HCT116 (cell line): ENCODE data around the gene RASGEF1C. TPM values are rescaled to one million over a fixed set of nuclear protein-coding genes. Genes with fewer than 3 reads are reported as not detected.

Experiments used
- ATAC-seq: fragments of 200-7000 bp; cut with Tn5 transposase; 2 replicates; pipeline ENCODE4 v1.9.1; 2020; ENCODE audit warnings: mild to moderate bottlenecking, moderate library complexity
- BruUV-seq: library from RNA; stranded (reverse); fragments of 400-500 nt; replicated peaks from 2 replicates; lab custom pipeline; 2021; lab: Mats Ljungman, UMichigan
- CTCF ChIA-PET: fragments of 300-600 bp; sonication (Branson Sonifier 250); formaldehyde crosslinking; loops from one replicate; lab custom pipeline; 2021; ENCODE audit warnings: antibody characterized with exemption; lab: Charles Lee
- POLR2A ChIA-PET: fragments of 300-600, 350-600 bp; sonication (Branson Sonifier 250); formaldehyde crosslinking; loops from one replicate; lab custom pipeline; 2021; ENCODE audit warnings: antibody characterized with exemption; lab: Charles Lee
- RAD21 ChIA-PET, 2 experiments: fragments of 300-600 bp; sonication (Branson Sonifier 250); formaldehyde crosslinking; loops; one replicate each; lab custom pipeline; 2023; ENCODE audit warnings: low total read pairs in 2 of 2; ENCODE audit not compliant: uncharacterized antibody in 2 of 2, unreplicated experiment in 2 of 2, low non-redundant PET in 1 of 2; lab: Charles Lee
- DNase-seq: peaks from one replicate; pipeline ENCODE4 v3.0.0-alpha.2; 2010; ENCODE audit warnings: low read depth, low spot score
- H2AFZ ChIP-seq: fragments of 200-600 bp; shearing (Covaris generic), sonication (generic); 2 replicates; pipeline ENCODE4 v1.6.1; 2017; ENCODE audit warnings: low read depth, mixed run types, mixed read lengths, antibody characterized with exemption, low read length; ENCODE audit not compliant: poor library complexity, severe bottlenecking
- H3K27ac ChIP-seq: 2 replicates; pipeline ENCODE4 v1.5.1; 2012; ENCODE audit warnings: low read depth, low read length
- H3K27me3 ChIP-seq: fragments of 200-600 bp; sonication (generic); 2 replicates; pipeline ENCODE4 v1.6.1; 2016; ENCODE audit warnings: mixed run types, low read length, mixed read lengths; ENCODE audit not compliant: insufficient read depth
- H3K36me3 ChIP-seq, 2 experiments: fragments of 200-500 bp in 1 of 2; fragments of 200-600 bp in 1 of 2; sonication (Bioruptor generic) in 1 of 2; sonication (generic) in 1 of 2; 2 replicates each; pipeline versions ENCODE4 v1.5.1 to v1.6.1; 2014 to 2016; ENCODE audit warnings: low read length in 2 of 2, inconsistent platforms in 1 of 2, mixed read lengths in 1 of 2, mixed run types in 1 of 2; ENCODE audit not compliant: insufficient read depth in 2 of 2, control insufficient read depth in 1 of 2
- H3K4me1 ChIP-seq, 2 experiments: fragments of 200-600 bp in 1 of 2; sonication (generic) in 1 of 2; 2 replicates each; pipeline versions ENCODE4 v1.5.1 to v1.6.1; 2012 to 2017; ENCODE audit warnings: low read length in 2 of 2, inconsistent platforms in 1 of 2, mild to moderate bottlenecking in 1 of 2, mixed read lengths in 1 of 2, mixed run types in 1 of 2, moderate library complexity in 1 of 2; ENCODE audit not compliant: insufficient read depth in 2 of 2, control insufficient read depth in 1 of 2
- H3K4me2 ChIP-seq: fragments of 200-600 bp; sonication (generic); 2 replicates; pipeline ENCODE4 v1.6.1; 2017; ENCODE audit warnings: mixed run types, low read length, mixed read lengths
- H3K4me3 ChIP-seq, 2 experiments: fragments of 200-600 bp in 1 of 2; sonication (generic) in 1 of 2; replicated peaks in 1 of 2; 2 replicates each; pipeline ENCODE4 v1.5.1; 2011 to 2016; ENCODE audit warnings: low read length in 2 of 2, control low read depth in 1 of 2, low read depth in 1 of 2, mild to moderate bottlenecking in 1 of 2, mixed read lengths in 1 of 2, mixed run types in 1 of 2
- H3K79me2 ChIP-seq: fragments of 200-600 bp; sonication (generic); 2 replicates; pipeline ENCODE4 v1.6.1; 2017; ENCODE audit warnings: mild to moderate bottlenecking, mixed run types, low read length, moderate library complexity, mixed read lengths; ENCODE audit not compliant: insufficient read depth
- H3K9ac ChIP-seq: fragments of 200-600 bp; sonication (generic); 2 replicates; pipeline ENCODE4 v1.6.1; 2016; ENCODE audit warnings: low read length, mixed read lengths
- H3K9me2 ChIP-seq: fragments of 200-600 bp; sonication (generic), shearing (Covaris generic); 2 replicates; pipeline ENCODE4 v1.6.1; 2017; ENCODE audit warnings: mixed run types, mild to moderate bottlenecking, moderate library complexity; ENCODE audit not compliant: insufficient read depth
- H3K9me3 ChIP-seq, 2 experiments: fragments of 200-500 bp in 1 of 2; fragments of 200-600 bp in 1 of 2; sonication (Bioruptor generic) in 1 of 2; sonication (generic) in 1 of 2; 2 replicates each; pipeline ENCODE4 v1.6.1; 2014 to 2017; ENCODE audit warnings: low read length in 2 of 2, mixed read lengths in 2 of 2, inconsistent platforms in 1 of 2, low read depth in 1 of 2, mild to moderate bottlenecking in 1 of 2, mixed run types in 1 of 2, moderate library complexity in 1 of 2; ENCODE audit not compliant: control insufficient read depth in 1 of 2, insufficient read depth in 1 of 2
- H4K20me1 ChIP-seq: fragments of 200-600 bp; sonication (generic), shearing (Covaris generic); 2 replicates; pipeline ENCODE4 v1.6.1; 2017; ENCODE audit warnings: mixed run types, mild to moderate bottlenecking, moderate library complexity; ENCODE audit not compliant: insufficient read depth
- ATF3 ChIP-seq: IDR thresholded peaks from 2 replicates; pipeline ENCODE4 v1.6.1; 2012
- CBX3 ChIP-seq: IDR thresholded peaks from 2 replicates; pipeline ENCODE4 v1.6.1; 2012; ENCODE audit warnings: low read depth
- EGR1 ChIP-seq: IDR thresholded peaks from 2 replicates; pipeline ENCODE4 v1.6.1; 2012; ENCODE audit warnings: low read depth
- EZH2 ChIP-seq: fragments of 200-600 bp; sonication (generic); IDR thresholded peaks from 2 replicates; pipeline ENCODE4 v1.6.1; 2017; ENCODE audit warnings: antibody characterized with exemption, mixed run types
- POLR2A ChIP-seq: IDR thresholded peaks from 2 replicates; pipeline ENCODE4 v1.7.0; 2011; ENCODE audit warnings: borderline replicate concordance; ENCODE audit not compliant: insufficient read depth, insufficient read length; ENCODE audit errors: extremely low read depth
- REST ChIP-seq: IDR thresholded peaks from 2 replicates; pipeline ENCODE4 v1.6.1; 2012; ENCODE audit warnings: low read depth
- SIN3A ChIP-seq: IDR thresholded peaks from 2 replicates; pipeline ENCODE4 v1.6.1; 2012; ENCODE audit warnings: low read depth
- SP1 ChIP-seq: IDR thresholded peaks from 2 replicates; pipeline ENCODE4 v1.6.1; 2012; ENCODE audit warnings: low read depth
- SRF ChIP-seq: IDR thresholded peaks from 2 replicates; pipeline ENCODE4 v1.6.1; 2012; ENCODE audit warnings: low read depth
- TCF7L2 ChIP-seq: IDR thresholded peaks from 2 replicates; pipeline ENCODE4 v1.7.0; 2011; ENCODE audit warnings: borderline replicate concordance, inconsistent platforms; ENCODE audit not compliant: insufficient read depth, insufficient read length; ENCODE audit errors: extremely low read depth
- YY1 ChIP-seq: IDR thresholded peaks from 2 replicates; pipeline ENCODE4 v1.6.1; 2011; ENCODE audit warnings: low read length, low read depth, moderate library complexity, mild to moderate bottlenecking; ENCODE audit not compliant: insufficient replicate concordance; ENCODE audit errors: extremely low read depth
- intact Hi-C: fragments of 100-400 bp; cut with micrococcal nuclease; formaldehyde crosslinking; loops from 2 replicates; pipeline ENCODE4 v1.10.0; 2022
- total RNA-seq: library from RNA; stranded (reverse); gene quantifications from one replicate; pipeline ENCODE4 v1.2.1, GENCODE V29; 2021; ENCODE audit not compliant: unreplicated experiment
- TF ChIP-seq, protein P1 (sequence below): IDR thresholded peaks from 2 replicates; pipeline ENCODE4 v1.6.1; 2012

The RASGEF1C gene
- total RNA-seq, 1 experiment from 2014 or later = 1.2 TPM

DNA sequence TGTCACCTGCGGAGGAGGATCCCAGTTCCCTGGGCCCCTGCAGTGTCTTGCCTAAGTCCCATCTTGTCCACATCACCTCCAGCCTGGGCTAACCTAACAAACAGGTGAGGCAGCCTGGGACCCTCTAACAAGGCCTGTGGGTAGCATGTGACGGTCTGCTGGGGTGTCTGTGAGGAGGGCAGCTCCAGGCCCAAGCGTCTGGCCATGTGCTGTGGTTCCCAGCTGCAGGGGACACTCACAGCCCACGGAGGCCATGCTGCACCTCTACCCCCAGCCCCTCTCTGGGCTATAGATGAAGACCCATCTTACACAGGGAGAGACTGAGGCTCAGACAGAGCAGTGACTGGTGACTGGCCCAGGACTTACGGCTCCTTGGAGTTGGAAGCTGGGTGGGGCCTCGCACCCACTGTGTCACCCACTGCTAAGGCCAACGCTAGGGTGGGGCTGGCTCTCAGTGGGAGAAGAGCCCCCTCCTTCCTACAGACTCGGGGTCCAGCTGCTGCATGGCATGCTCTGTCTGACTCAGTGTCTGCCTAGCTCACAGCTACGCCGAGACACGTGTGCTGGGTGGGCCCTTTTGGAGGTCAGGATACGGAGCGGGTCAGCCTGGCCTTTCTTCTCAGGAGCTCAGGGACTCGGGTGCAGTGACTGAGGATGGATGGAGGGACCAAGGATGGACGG is 96.7 kb downstream of the RASGEF1C start:
- H3K4me2 ChIP-seq = no peak overlapping the region
- no peaks in the 10 kb centered on the region for H3K27me3 ChIP-seq
- TF ChIP-seq TCF7L2 (no peak), YY1 (no peak), EZH2 (no peak)
- H3K4me1 ChIP-seq = peaks cover 0 to 4% of the 10 kb centered on the region in 2 experiments; a peak in 1 of 4 replicates
- H2AFZ ChIP-seq = no peak overlapping the region
- no peak for ATAC-seq
- ChIA-PET POLR2A (no interaction called here), RAD21 (no interaction called here), CTCF (no interaction called here)
- H3K4me3 ChIP-seq = no peak overlapping the region
- no peaks in the 10 kb centered on the region for H3K9me2 ChIP-seq
- no peaks in the 10 kb centered on the region; a peak in 1 of 4 replicates for H3K9me3 ChIP-seq
- H3K9ac ChIP-seq = no peak overlapping the region
- intact Hi-C loops = no loop called here
- no peak overlapping the region for H3K27ac ChIP-seq
- no peaks in the 10 kb centered on the region for H3K79me2 ChIP-seq
- no TSS peak for BruUV-seq
- no peak for DNase-seq
- H4K20me1 ChIP-seq = no peaks in the 10 kb centered on the region
- no peaks in the 10 kb centered on the region for H3K36me3 ChIP-seq

DNA sequence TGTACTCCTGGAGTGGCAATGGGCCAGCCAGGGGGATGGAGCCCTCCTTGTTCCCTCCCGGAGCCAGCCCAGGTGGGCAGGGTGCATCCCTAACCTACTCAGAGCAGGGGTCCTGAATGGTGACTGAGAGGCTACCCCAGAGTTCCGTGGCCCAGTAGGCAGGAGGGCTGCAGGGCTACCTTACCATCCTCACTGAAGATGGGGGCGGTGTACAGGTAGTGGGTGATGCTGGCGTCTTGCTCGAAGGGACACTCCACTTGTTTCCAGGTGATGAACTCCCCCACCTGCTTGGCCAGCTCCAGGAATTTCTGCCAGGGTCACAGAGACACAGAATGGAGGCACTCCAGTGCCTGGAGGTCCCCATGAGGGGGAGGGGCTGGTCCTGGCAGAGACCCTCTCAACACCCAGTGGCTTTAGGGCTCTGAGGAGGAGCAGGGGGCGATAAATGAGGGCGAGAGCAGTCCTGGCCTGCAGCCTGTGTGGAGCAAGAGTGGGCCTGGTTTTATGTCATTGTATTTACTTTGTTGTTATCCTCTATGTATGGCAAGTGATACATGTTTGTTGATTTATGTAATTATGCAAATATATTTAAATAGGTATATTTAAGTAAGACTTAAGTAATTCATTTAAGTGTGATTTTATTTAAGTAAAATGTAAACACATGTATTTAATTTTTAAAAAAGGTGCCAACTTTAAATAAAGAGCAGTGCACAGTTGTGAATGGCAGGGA is 97.6 kb downstream of the RASGEF1C start:
- no peaks in the 10 kb centered on the region for H3K4me1 ChIP-seq
- ATAC-seq (no peak), DNase-seq (no peak)
- intact Hi-C loops = no loop called here
- ChIA-PET RAD21 (no interaction called here), POLR2A (no interaction called here), CTCF (no interaction called here)
- no peaks in the 10 kb centered on the region for H4K20me1 ChIP-seq
- H2AFZ ChIP-seq = no peak overlapping the region
- no peak overlapping the region for H3K4me3 ChIP-seq
- H3K9me2 ChIP-seq = no peaks in the 10 kb centered on the region
- H3K27me3 ChIP-seq = no peaks in the 10 kb centered on the region
- H3K9ac ChIP-seq = no peak overlapping the region
- no peak overlapping the region for H3K27ac ChIP-seq
- H3K36me3 ChIP-seq = no peaks in the 10 kb centered on the region
- H3K9me3 ChIP-seq = peaks cover 5 to 6% of the 10 kb centered on the region in 2 experiments; a peak in 2 of 4 replicates
- H3K79me2 ChIP-seq = no peaks in the 10 kb centered on the region
- H3K4me2 ChIP-seq = no peak overlapping the region
- BruUV-seq = no TSS peak
- TF ChIP-seq ATF3 (no peak), SRF (no peak), CBX3 (no peak), POLR2A (no peak), REST (no peak), EGR1 (no peak), YY1 (no peak), SIN3A (no peak), TCF7L2 (no peak), SP1 (no peak)
- TF ChIP-seq, protein P1, sequence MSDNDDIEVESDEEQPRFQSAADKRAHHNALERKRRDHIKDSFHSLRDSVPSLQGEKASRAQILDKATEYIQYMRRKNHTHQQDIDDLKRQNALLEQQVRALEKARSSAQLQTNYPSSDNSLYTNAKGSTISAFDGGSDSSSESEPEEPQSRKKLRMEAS = no peak
